Right lobe of liver (tissue), 6 donors: ENCODE results near the gene ZNF408. TPM values are rescaled to one million over a fixed set of nuclear protein-coding genes. Genes with fewer than 3 reads are reported as not detected.

ENCODE experiments used
- ATAC-seq, 4 donors: fragments of 200-7000 bp; cut with Tn5 transposase; one replicate each; pipeline ENCODE4 v1.9.1; 2020; ENCODE audit warnings: mild to moderate bottlenecking in 4 of 4, moderate library complexity in 4 of 4
- DNase-seq, 3 donors: peaks; one replicate each; pipeline ENCODE4 v3.0.0-alpha.2; 2020
- H3K27ac ChIP-seq, 3 donors: fragments of 200-600 bp; one replicate each; pipeline ENCODE4 v1.8.0; 2022
- H3K27me3 ChIP-seq, 2 donors: fragments of 200-600 bp; one replicate each; pipeline ENCODE4 v1.8.0; 2022
- H3K36me3 ChIP-seq, 4 donors: fragments of 200-600 bp; sonication (generic) in 1 of 4; one replicate each; pipeline versions ENCODE4 v1.5.1 to v1.8.0; 2017 to 2022; ENCODE audit warnings: control low read depth in 1 of 4
- H3K4me1 ChIP-seq, 4 donors: fragments of 200-600 bp; sonication (generic) in 1 of 4; one replicate each; pipeline versions ENCODE4 v1.5.1 to v1.8.0; 2017 to 2022; ENCODE audit warnings: control low read depth in 1 of 4
- H3K4me3 ChIP-seq, 3 donors: fragments of 200-600 bp; one replicate each; pipeline ENCODE4 v1.8.0; 2022
- H3K9me3 ChIP-seq, 4 donors: fragments of 200-600 bp; sonication (generic) in 1 of 4; one replicate each; pipeline versions ENCODE4 v1.5.1 to v1.8.0; 2017 to 2022; ENCODE audit warnings: control low read depth in 1 of 4
- CTCF ChIP-seq, 4 donors: fragments of 200-600 bp in 3 of 4; fragments of 450-650 bp in 1 of 4; IDR thresholded peaks; one replicate each; pipeline versions ENCODE4 v1.5.1 to v1.8.0; 2016 to 2022; ENCODE audit warnings: antibody characterized with exemption in 4 of 4, mild to moderate bottlenecking in 2 of 4
- POLR2A ChIP-seq: fragments of 450-650 bp; IDR thresholded peaks from one replicate; pipeline ENCODE4 v1.6.1; 2017; ENCODE audit warnings: antibody characterized with exemption, mild to moderate bottlenecking
- WGBS: methylation state at CpG from one replicate; pipeline ENCODE4 v1.1.6; 2018; ENCODE audit warnings: low coverage, low lambda C conversion rate; ENCODE audit not compliant: insufficient coverage; ENCODE audit errors: missing lambda C conversion rate; 5-methylcytosine and 5-hydroxymethylcytosine counted together
- intact Hi-C, 2 donors: fragments of 100-400 bp; cut with DNase I; formaldehyde crosslinking; loops; one replicate each; pipeline versions ENCODE4 v1.11.2 to v1.14.1; 2022
- total RNA-seq, 6 experiments: library from RNA; depleted of rRNA in 2 of 6; stranded (reverse); fragments of >200 nt in 2 of 6; fragmentation: NEBNext Ultra II Directional in 3 of 6; extraction: Animal tissue kit (Norgen Biotek cat#: 25700) in 3 of 6; gene quantifications; one replicate each; pipeline versions ENCODE4 v1.1.0 to v1.2.4, GENCODE V29; 2016 to 2023
- donor health status: DM: no; HTN: yes; CAD: no.
- donor health status: DM: no; HTN: no; CAD: no.
- donor health status: DM: no; HTN: no; CAD: no.
- donor health status: DM: no; HTN: yes; CAD: no.
- donor health status: DM: no; HTN: yes; CAD: no.

Gene ZNF408
- total RNA-seq, 6 experiments from 2014 or later = 4.0 to 16.3 (median 6.9) TPM

DNA sequence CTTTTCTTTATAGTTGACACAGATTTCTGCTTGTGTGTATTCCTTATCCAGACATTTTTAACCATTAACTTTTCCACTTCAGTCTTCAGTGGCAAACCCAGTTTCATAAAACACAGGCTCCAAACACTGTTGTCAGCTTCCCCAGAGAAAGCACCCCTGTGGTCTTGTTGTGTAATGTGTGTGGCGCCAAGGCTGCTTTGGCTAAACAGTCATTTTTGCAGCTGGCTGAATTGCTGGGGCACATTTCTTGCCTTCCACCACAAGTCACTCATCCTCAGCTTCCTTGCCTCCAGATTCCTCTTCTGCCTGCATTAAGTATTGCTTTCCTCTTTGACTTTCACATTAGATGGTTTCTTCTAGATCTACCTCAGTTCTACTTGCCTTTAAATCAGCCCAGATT lies 40.9 kb upstream of the ZNF408 start:
- H3K4me3 ChIP-seq = no peak overlapping the region
- peaks cover 0 to 4% (median 2%) of the 10 kb centered on the region in 4 donors for H3K4me1 ChIP-seq
- H3K9me3 ChIP-seq = no peaks in the 10 kb centered on the region
- no peaks in the 10 kb centered on the region for H3K27me3 ChIP-seq
- intact Hi-C loops = no loop called here
- H3K27ac ChIP-seq = no peak overlapping the region
- WGBS = 20% methylated on average over 1 of the region's 1 CpG
- H3K36me3 ChIP-seq = peaks cover 0 to 80% (median 25%) of the 10 kb centered on the region in 4 donors
- ATAC-seq (peak in 3 of 4 donors; percentile 14 to 55 (median 38)), DNase-seq (no peak)
- TF ChIP-seq CTCF (IDR thresholded peaks at IDR 0.05) (no peak), POLR2A (no peak)

- no peaks in the 10 kb centered on the region for H3K27me3 ChIP-seq
- H3K4me1 ChIP-seq = peaks cover 0 to 4% (median 2%) of the 10 kb centered on the region in 4 donors
- H3K36me3 ChIP-seq = peaks cover 0 to 79% (median 22%) of the 10 kb centered on the region in 4 donors
- no peak for DNase-seq
- H3K9me3 ChIP-seq = no peaks in the 10 kb centered on the region
- intact Hi-C loops = no loop called here
- ATAC-seq = no peak
- no peak overlapping the region for H3K4me3 ChIP-seq
- H3K27ac ChIP-seq = no peak overlapping the region
- TF ChIP-seq CTCF (IDR thresholded peaks at IDR 0.05) (no peak), POLR2A (no peak)
These were observed 39.0 kb upstream of the ZNF408 start for GRCh38 chr11:46661836-46662235.

DNA sequence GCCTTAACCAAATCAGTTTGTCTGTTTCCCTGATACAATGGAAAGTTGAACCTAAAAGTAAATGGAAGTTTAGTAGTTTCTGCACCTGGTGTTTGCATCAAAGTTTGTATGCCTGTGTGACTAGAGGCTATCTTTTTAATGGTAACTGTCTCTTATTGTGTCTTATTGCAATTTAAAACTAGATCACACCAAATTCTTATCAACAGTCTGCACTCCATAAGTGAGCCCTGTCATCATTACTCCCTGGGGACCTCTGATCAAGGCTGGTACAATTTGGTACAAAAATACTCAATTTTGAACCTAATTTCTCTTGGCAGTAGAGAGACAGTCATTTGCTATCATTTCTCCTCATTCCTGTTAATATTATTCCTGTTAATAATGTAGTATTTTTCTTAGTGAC lies 38.5 kb upstream of the ZNF408 start:
- TF ChIP-seq POLR2A (no peak), CTCF (IDR thresholded peaks at IDR 0.05) (no peak)
- intact Hi-C loops = no loop called here
- Histone ChIP-seq H3K4me1 (peaks cover 0 to 4% (median 2%) of the 10 kb centered on the region in 4 donors), H3K4me3 (no peak overlapping the region), H3K36me3 (peaks cover 0 to 75% (median 20%) of the 10 kb centered on the region in 4 donors), H3K27ac (no peak overlapping the region), H3K27me3 (no peaks in the 10 kb centered on the region), H3K9me3 (no peaks in the 10 kb centered on the region)
- ATAC-seq (no peak), DNase-seq (no peak)

DNA sequence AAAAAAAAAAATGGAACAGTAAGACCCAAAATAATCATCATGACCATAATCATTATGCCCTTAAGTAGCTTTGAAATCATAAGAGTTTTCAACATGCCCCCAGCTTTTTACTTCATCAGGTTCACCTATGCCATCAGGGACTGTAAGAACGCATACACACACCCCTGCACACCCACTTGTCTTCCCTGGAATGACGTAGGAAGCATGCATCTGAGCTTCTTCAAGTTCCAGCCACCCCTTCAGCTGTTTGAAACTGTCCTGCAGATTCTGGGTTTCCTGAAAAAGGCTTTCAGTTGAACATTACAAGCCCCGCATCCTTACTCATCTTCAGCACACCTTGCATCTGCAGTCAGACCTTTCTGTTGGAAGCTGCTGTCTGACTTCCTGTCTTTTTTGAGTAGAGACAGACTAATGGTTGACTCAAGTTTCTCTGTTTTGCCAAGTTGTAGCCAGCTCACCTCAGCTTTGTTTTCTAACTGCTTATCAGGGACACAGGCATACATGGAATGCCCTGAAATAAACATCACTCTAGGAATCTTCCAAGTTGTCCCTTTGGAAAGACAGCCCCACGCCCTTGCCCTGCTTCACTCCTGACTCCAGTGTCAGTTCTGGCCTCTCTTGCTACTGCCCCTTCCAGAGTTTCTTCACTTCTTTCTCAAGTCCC lies 37.4 kb upstream of the ZNF408 start:
- no peaks in the 10 kb centered on the region for H3K27me3 ChIP-seq
- ATAC-seq (no peak), DNase-seq (peak in 1 of 3 donors; percentile 13)
- no peak for TF ChIP-seq CTCF (IDR thresholded peaks at IDR 0.05)
- TF ChIP-seq POLR2A = no peak
- no peaks in the 10 kb centered on the region for H3K4me1 ChIP-seq
- no peaks in the 10 kb centered on the region for H3K9me3 ChIP-seq
- intact Hi-C loops = no loop called here
- H3K27ac ChIP-seq = no peak overlapping the region
- H3K36me3 ChIP-seq = peaks cover 0 to 79% (median 23%) of the 10 kb centered on the region in 4 donors
- no peak overlapping the region for H3K4me3 ChIP-seq
- WGBS = 92% methylated on average over 4 of the region's 4 CpGs
